ENCODE data around the gene TBC1D22A.

GRCh38 chr22:47055921-47056320 is 293.5 kb downstream of the TBC1D22A start:
- TF ChIP-seq, protein P1, sequence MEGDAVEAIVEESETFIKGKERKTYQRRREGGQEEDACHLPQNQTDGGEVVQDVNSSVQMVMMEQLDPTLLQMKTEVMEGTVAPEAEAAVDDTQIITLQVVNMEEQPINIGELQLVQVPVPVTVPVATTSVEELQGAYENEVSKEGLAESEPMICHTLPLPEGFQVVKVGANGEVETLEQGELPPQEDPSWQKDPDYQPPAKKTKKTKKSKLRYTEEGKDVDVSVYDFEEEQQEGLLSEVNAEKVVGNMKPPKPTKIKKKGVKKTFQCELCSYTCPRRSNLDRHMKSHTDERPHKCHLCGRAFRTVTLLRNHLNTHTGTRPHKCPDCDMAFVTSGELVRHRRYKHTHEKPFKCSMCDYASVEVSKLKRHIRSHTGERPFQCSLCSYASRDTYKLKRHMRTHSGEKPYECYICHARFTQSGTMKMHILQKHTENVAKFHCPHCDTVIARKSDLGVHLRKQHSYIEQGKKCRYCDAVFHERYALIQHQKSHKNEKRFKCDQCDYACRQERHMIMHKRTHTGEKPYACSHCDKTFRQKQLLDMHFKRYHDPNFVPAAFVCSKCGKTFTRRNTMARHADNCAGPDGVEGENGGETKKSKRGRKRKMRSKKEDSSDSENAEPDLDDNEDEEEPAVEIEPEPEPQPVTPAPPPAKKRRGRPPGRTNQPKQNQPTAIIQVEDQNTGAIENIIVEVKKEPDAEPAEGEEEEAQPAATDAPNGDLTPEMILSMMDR (IDR thresholded peaks at IDR 0.05; ENCODE audit: poor library complexity): no peak
- no peak for TF ChIP-seq EZH2 (IDR thresholded peaks at IDR 0.05; ENCODE audit: borderline replicate concordance)
